ENCODE measurements around the gene MIER3.

Gene MIER3

GRCh38 chr5:56893251-56893951, 58.5 kb downstream of the MIER3 start:
- DNase-seq: no peak

GRCh38 chr5:56881571-56881970, 70.4 kb downstream of the MIER3 start:
- DNase-seq: no peak

- peak; percentile 79 for DNase-seq
Observed at GRCh38 chr5:56876327-56876726, 75.6 kb downstream of the MIER3 start.

GRCh38 chr5:56873056-56873455, 78.9 kb downstream of the MIER3 start:
- no peak for DNase-seq

DNA sequence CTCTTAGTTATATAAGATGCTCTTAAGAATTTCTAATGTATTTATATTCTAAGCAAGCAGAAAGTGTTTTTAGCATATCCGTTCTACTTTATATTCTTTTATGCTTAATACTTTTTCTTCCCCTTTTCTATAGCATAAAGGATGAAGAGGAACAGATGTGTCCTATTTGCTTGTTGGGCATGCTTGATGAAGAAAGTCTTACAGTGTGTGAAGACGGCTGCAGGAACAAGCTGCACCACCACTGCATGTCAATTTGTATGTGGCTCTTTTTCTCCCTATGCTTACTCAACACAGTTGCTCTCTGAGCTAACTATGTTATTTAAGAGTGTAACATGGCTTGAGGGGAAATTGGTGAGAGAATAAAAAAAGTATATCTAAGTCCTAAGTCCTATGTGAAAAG, 80.1 kb downstream of the MIER3 start:
- no peak for DNase-seq

Measured in inflammatory macrophage treated with lipopolysaccharide for 4 hours (primary cell).